ENCODE data around the gene C16orf96. TPM values are rescaled to one million over a fixed set of nuclear protein-coding genes. Genes with fewer than 3 reads are reported as not detected.

Gene C16orf96
- total and polyA plus RNA-seq, 2 donors (not counting 3 experiments of a cell fraction or from before 2014, with no cell fraction given), result not detected

- no peak for DNase-seq (ENCODE audit: low read depth, low spot score)
- intact Hi-C loops (cut with micrococcal nuclease) (loop anchor here (2.0 to 5.0 kb wide), 2 partner anchors 63 to 73 kb away; partner anchors contain the start of genes HMOX2 and UBALD1), dilution Hi-C loops (cut with MboI; ENCODE audit: extremely low pct_ligation_motif_present, low sequenced_read_pairs) (no loop called here)
- H3K9ac ChIP-seq (replicated peaks; ENCODE audit: extremely low read depth, insufficient read depth, low read length), result no peak overlapping the region
- TF ChIP-seq POLR2AphosphoS5 (IDR thresholded peaks at IDR 0.05; ENCODE audit: insufficient read depth, low read depth, low read length) (no peak), JUN (IDR thresholded peaks at IDR 0.05; ENCODE audit: borderline replicate concordance, insufficient read depth, insufficient read length, low read depth) (no peak), CTCF (IDR thresholded peaks at IDR 0.05; ENCODE audit: extremely low read depth in 1 of 2, insufficient read depth in 1 of 2, low read depth in 1 of 2, low read length in 2 of 2) (no peak), GATA2 (IDR thresholded peaks at IDR 0.05; ENCODE audit: insufficient read depth, insufficient read length, low read depth, low read length) (no peak), EZH2 (IDR thresholded peaks at IDR 0.05; ENCODE audit: borderline replicate concordance, low read depth, low read length, severe bottlenecking) (no peak), MYC (IDR thresholded peaks at IDR 0.05; ENCODE audit: low read depth, low read length) (no peak), POLR2A (IDR thresholded peaks at IDR 0.05; ENCODE audit: low read depth, low read length) (no peak), FOS (IDR thresholded peaks at IDR 0.05; ENCODE audit: borderline replicate concordance, insufficient read depth, low read length) (no peak)
- TF ChIP-seq, protein P1, sequence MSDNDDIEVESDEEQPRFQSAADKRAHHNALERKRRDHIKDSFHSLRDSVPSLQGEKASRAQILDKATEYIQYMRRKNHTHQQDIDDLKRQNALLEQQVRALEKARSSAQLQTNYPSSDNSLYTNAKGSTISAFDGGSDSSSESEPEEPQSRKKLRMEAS (IDR thresholded peaks at IDR 0.05; ENCODE audit: insufficient read depth, insufficient read length), result no peak
- H3K27ac ChIP-seq (ENCODE audit: insufficient read depth, low read depth, low read length), result no peak overlapping the region
- H3K79me2 ChIP-seq (ENCODE audit: control insufficient read depth, insufficient read depth, low read length), result no peaks in the 10 kb centered on the region
- H3K9me1 ChIP-seq (replicated peaks; ENCODE audit: control insufficient read depth, extremely low read depth, insufficient read depth, low read length), result no peaks in the 10 kb centered on the region
- H3K27me3 ChIP-seq (ENCODE audit: control insufficient read depth in 2 of 2, insufficient read depth in 2 of 2, low read length in 2 of 2), result peaks cover 0 to 2% of the 10 kb centered on the region in 2 experiments
- H3K9me3 ChIP-seq (replicated peaks; ENCODE audit: control insufficient read depth, insufficient read depth, low read length), result no peaks in the 10 kb centered on the region
- ChIA-PET CTCF (interaction anchor here (2.1 kb wide), 1 partner anchor 9 kb away, joined by 12 read pairs; no protein-coding TSS in a partner anchor), POLR2A (no interaction called here)
- no peak for FAIRE-seq
- H3K4me2 ChIP-seq (ENCODE audit: insufficient read depth, low read length), result no peak overlapping the region
- H2AFZ ChIP-seq (ENCODE audit: low read depth, low read length), result no peak overlapping the region
- no peaks in the 10 kb centered on the region for H3K36me3 ChIP-seq (ENCODE audit: control insufficient read depth in 2 of 2, extremely low read depth in 1 of 2, insufficient read depth in 2 of 2, low read length in 2 of 2)
- no TSS peak for BruUV-seq (replicated peaks)
- H3K4me1 ChIP-seq (ENCODE audit: control insufficient read depth, extremely low read depth, insufficient read depth, low read length), result no peaks in the 10 kb centered on the region
- H4K20me1 ChIP-seq (replicated peaks; ENCODE audit: control insufficient read depth, extremely low read depth, insufficient read depth, low read length), result no peaks in the 10 kb centered on the region
- H3K4me3 ChIP-seq (replicated peaks in 1 of 3; ENCODE audit: insufficient read depth in 1 of 3, low read depth in 1 of 3, low read length in 3 of 3), result no peak overlapping the region
Measured at GRCh38 chr16:4539716-4540284, 16.3 kb upstream of the C16orf96 start.

Measured in endothelial cell of umbilical vein (primary cell).